ENCODE results near the gene KCNIP3. TPM values are rescaled to one million over a fixed set of nuclear protein-coding genes. Genes with fewer than 3 reads are reported as not detected.
"Not testable (repeated sequence)": the region's sequence is repeated elsewhere in the genome, so short reads cannot be mapped to it uniquely, and the experiment has no call there.

The KCNIP3 gene
- total RNA-seq, 1 donor from 2014 or later, result 0.68 TPM

- H3K27ac Mint-ChIP-seq (ENCODE audit: unreplicated experiment), result peak within 1 kb of the TSS; percentile 93
- no peaks in the 10 kb centered on the region for H3K36me3 Mint-ChIP-seq (ENCODE audit: low read depth, unreplicated experiment)
- Histone ChIP-seq H3K27me3 (ENCODE audit: insufficient read depth, low read length) (no peaks in the 10 kb centered on the region), H3K9ac (ENCODE audit: low read length) (peak within 1 kb of the TSS; percentile 96), H3K79me2 (ENCODE audit: insufficient read depth, low read length) (peaks cover 24% of the 10 kb centered on the region), H3K9me3 (ENCODE audit: insufficient read depth, low read depth, low read length) (no peaks in the 10 kb centered on the region), H4K20me1 (ENCODE audit: insufficient read depth, low read length) (peaks cover 7% of the 10 kb centered on the region), H3K27ac (ENCODE audit: low read depth, low read length) (peak within 1 kb of the TSS; percentile 92), H3K4me3 (ENCODE audit: insufficient read depth, low read depth, low read length) (peak within 1 kb of the TSS; percentile 97), H2AFZ (ENCODE audit: low read depth, low read length) (peak within 1 kb of the TSS; percentile 95), H3K36me3 (ENCODE audit: insufficient read depth, low read length) (no peaks in the 10 kb centered on the region), H3K4me2 (ENCODE audit: low read length) (peak within 1 kb of the TSS; percentile 86), H3K4me1 (ENCODE audit: insufficient read depth, low read length) (peaks cover 7% of the 10 kb centered on the region)
- DNase-seq (ENCODE audit: low read depth) (peak; percentile 72), FAIRE-seq (no peak)
- no peak for TF ChIP-seq EZH2 (IDR thresholded peaks at IDR 0.05; ENCODE audit: insufficient read depth, low read length)
- TF ChIP-seq, protein P1, sequence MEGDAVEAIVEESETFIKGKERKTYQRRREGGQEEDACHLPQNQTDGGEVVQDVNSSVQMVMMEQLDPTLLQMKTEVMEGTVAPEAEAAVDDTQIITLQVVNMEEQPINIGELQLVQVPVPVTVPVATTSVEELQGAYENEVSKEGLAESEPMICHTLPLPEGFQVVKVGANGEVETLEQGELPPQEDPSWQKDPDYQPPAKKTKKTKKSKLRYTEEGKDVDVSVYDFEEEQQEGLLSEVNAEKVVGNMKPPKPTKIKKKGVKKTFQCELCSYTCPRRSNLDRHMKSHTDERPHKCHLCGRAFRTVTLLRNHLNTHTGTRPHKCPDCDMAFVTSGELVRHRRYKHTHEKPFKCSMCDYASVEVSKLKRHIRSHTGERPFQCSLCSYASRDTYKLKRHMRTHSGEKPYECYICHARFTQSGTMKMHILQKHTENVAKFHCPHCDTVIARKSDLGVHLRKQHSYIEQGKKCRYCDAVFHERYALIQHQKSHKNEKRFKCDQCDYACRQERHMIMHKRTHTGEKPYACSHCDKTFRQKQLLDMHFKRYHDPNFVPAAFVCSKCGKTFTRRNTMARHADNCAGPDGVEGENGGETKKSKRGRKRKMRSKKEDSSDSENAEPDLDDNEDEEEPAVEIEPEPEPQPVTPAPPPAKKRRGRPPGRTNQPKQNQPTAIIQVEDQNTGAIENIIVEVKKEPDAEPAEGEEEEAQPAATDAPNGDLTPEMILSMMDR (IDR thresholded peaks at IDR 0.05; ENCODE audit: insufficient read depth, low read depth, low read length), result no peak
- H3K27me3 Mint-ChIP-seq (ENCODE audit: low read depth, unreplicated experiment), result no peaks in the 10 kb centered on the region
- peaks cover 9% of the 10 kb centered on the region for H3K4me1 Mint-ChIP-seq (ENCODE audit: low read depth, unreplicated experiment)
- peaks cover 2% of the 10 kb centered on the region for H3K9me3 Mint-ChIP-seq (ENCODE audit: unreplicated experiment)
- peak within 1 kb of the TSS; percentile 96 for H3K4me3 Mint-ChIP-seq (ENCODE audit: unreplicated experiment)
Measured at GRCh38 chr2:95402370-95403203, 105.4 kb downstream of the KCNIP3 start, which contains the start of gene FAHD2A. Gene FAHD2A (plus strand): TSS chr2:95402708. CDS start chr2:95405559, 2,851 bp downstream.

DNA sequence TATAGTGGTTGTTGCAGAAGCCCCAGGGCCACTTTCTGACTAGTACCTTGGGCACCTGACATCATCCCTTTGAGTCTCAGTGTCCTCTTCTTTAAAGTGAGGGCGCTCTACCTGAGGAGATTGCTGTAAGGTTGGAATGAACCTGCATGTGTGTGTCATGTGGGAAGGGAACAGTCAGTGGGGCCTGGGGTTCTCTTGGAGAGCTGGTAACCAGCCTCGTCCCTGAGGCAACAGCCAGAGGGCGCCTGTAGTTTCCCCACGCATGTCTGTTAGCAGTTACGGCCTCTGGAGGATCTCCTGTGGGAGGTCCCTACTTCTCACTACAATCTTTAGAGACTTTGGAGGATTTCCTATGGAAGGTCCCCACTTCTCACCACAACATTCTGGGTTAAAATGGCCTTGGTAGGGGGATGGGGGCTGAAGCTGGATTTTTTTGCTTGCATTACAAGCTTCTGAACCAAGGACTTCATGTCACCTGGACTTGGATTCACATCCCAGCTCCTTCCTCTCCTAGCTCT lies 106.1 kb downstream of the KCNIP3 start:
- H3K4me1 ChIP-seq (ENCODE audit: insufficient read depth, low read length); H3K4me1 Mint-ChIP-seq (ENCODE audit: low read depth, unreplicated experiment); H3K27me3 Mint-ChIP-seq (ENCODE audit: low read depth, unreplicated experiment); H3K36me3 Mint-ChIP-seq (ENCODE audit: low read depth, unreplicated experiment); H3K36me3 ChIP-seq (ENCODE audit: insufficient read depth, low read length); H3K9me3 Mint-ChIP-seq (ENCODE audit: unreplicated experiment); H4K20me1 ChIP-seq (ENCODE audit: insufficient read depth, low read length); H3K9me3 ChIP-seq (ENCODE audit: insufficient read depth, low read depth, low read length); FAIRE-seq; H3K27me3 ChIP-seq (ENCODE audit: insufficient read depth, low read length): not testable (repeated sequence)
- Histone ChIP-seq H3K4me3 (ENCODE audit: insufficient read depth, low read depth, low read length) (peak overlapping the region; percentile 97), H3K9ac (ENCODE audit: low read length) (peak overlapping the region; percentile 96), H3K4me2 (ENCODE audit: low read length) (peak overlapping the region; percentile 86), H3K27ac (ENCODE audit: low read depth, low read length) (peak overlapping the region; percentile 92), H3K79me2 (ENCODE audit: insufficient read depth, low read length) (peaks cover 24% of the 10 kb centered on the region), H2AFZ (ENCODE audit: low read depth, low read length) (peak overlapping the region; percentile 95)
- peak overlapping the region; percentile 93 for H3K27ac Mint-ChIP-seq (ENCODE audit: unreplicated experiment)
- H3K4me3 Mint-ChIP-seq (ENCODE audit: unreplicated experiment), result peak overlapping the region; percentile 96
- TF ChIP-seq, protein P1 (IDR thresholded peaks at IDR 0.05; ENCODE audit: insufficient read depth, low read depth, low read length), result peak; percentile 17
- peak; percentile 2 for DNase-seq (ENCODE audit: low read depth)

- H3K36me3 ChIP-seq (ENCODE audit: insufficient read depth, low read length); FAIRE-seq; H3K4me1 Mint-ChIP-seq (ENCODE audit: low read depth, unreplicated experiment); H3K4me1 ChIP-seq (ENCODE audit: insufficient read depth, low read length); H3K27me3 ChIP-seq (ENCODE audit: insufficient read depth, low read length); H2AFZ ChIP-seq (ENCODE audit: low read depth, low read length); H3K9me3 ChIP-seq (ENCODE audit: insufficient read depth, low read depth, low read length); H3K27me3 Mint-ChIP-seq (ENCODE audit: low read depth, unreplicated experiment); H3K27ac ChIP-seq (ENCODE audit: low read depth, low read length); H4K20me1 ChIP-seq (ENCODE audit: insufficient read depth, low read length); H3K36me3 Mint-ChIP-seq (ENCODE audit: low read depth, unreplicated experiment); DNase-seq (ENCODE audit: low read depth); H3K27ac Mint-ChIP-seq (ENCODE audit: unreplicated experiment); H3K9me3 Mint-ChIP-seq (ENCODE audit: unreplicated experiment): not testable (repeated sequence)
- H3K4me3 ChIP-seq (ENCODE audit: insufficient read depth, low read depth, low read length), result peak overlapping the region; percentile 97
- H3K4me3 Mint-ChIP-seq (ENCODE audit: unreplicated experiment), result peak overlapping the region; percentile 96
- peaks cover 24% of the 10 kb centered on the region for H3K79me2 ChIP-seq (ENCODE audit: insufficient read depth, low read length)
- peak overlapping the region; percentile 86 for H3K4me2 ChIP-seq (ENCODE audit: low read length)
- peak overlapping the region; percentile 96 for H3K9ac ChIP-seq (ENCODE audit: low read length)
Measured at GRCh38 chr2:95403824-95404223, 106.7 kb downstream of the KCNIP3 start.

DNA sequence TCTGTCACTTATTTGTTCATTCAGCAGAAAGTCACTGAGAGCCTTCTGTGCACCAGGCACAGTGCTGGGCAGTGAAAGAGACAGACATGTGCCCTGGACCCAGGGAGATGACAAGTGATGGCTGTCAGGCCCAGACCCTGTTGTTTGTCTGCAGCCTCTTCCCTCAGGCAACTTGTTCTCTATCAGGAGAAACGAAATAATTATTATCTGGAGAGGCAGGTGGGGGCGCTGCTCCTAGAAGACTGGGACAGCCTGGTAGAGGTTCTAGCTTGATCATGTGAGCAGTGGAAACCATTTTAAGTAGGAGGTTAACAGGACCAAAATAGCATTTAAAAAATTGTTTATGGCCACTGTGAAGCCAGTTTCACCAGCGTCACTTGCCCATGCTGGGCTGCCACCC lies 107.5 kb downstream of the KCNIP3 start:
- H3K9me3 ChIP-seq (ENCODE audit: insufficient read depth, low read depth, low read length); H3K27me3 Mint-ChIP-seq (ENCODE audit: low read depth, unreplicated experiment); H3K9ac ChIP-seq (ENCODE audit: low read length); H3K36me3 ChIP-seq (ENCODE audit: insufficient read depth, low read length); H3K4me1 Mint-ChIP-seq (ENCODE audit: low read depth, unreplicated experiment); H3K4me3 ChIP-seq (ENCODE audit: insufficient read depth, low read depth, low read length); H3K27me3 ChIP-seq (ENCODE audit: insufficient read depth, low read length); H3K27ac Mint-ChIP-seq (ENCODE audit: unreplicated experiment); H3K4me1 ChIP-seq (ENCODE audit: insufficient read depth, low read length); H2AFZ ChIP-seq (ENCODE audit: low read depth, low read length); FAIRE-seq; DNase-seq (ENCODE audit: low read depth); H3K9me3 Mint-ChIP-seq (ENCODE audit: unreplicated experiment); H3K4me2 ChIP-seq (ENCODE audit: low read length); H3K27ac ChIP-seq (ENCODE audit: low read depth, low read length); H3K36me3 Mint-ChIP-seq (ENCODE audit: low read depth, unreplicated experiment): not testable (repeated sequence)
- Histone ChIP-seq H3K79me2 (ENCODE audit: insufficient read depth, low read length) (peaks cover 24% of the 10 kb centered on the region), H4K20me1 (ENCODE audit: insufficient read depth, low read length) (peaks cover 12% of the 10 kb centered on the region)
- peak overlapping the region; percentile 40 for H3K4me3 Mint-ChIP-seq (ENCODE audit: unreplicated experiment)

Measured in astrocyte (in vitro differentiated cells and primary cell).